Glutamatergic neuron (in vitro differentiated cells): Measurements from ENCODE around the gene POLR1B. TPM values are rescaled to one million over a fixed set of nuclear protein-coding genes. Genes with fewer than 3 reads are reported as not detected.
"Not testable (repeated sequence)": the region's sequence is repeated elsewhere in the genome, so short reads cannot be mapped to it uniquely, and the experiment has no call there.

Experiments
- DNase-seq: peaks from one replicate; pipeline ENCODE4 v3.0.0; 2022
- H3K27ac Mint-ChIP-seq: one replicate; pipeline ENCODE4 v1.8.0; 2020; ENCODE audit warnings: mild to moderate bottlenecking, mixed read lengths, inconsistent platforms; ENCODE audit not compliant: unreplicated experiment
- H3K27me3 Mint-ChIP-seq: one replicate; pipeline ENCODE4 v1.8.0; 2020; ENCODE audit warnings: mild to moderate bottlenecking, moderate library complexity, mixed read lengths, inconsistent platforms; ENCODE audit not compliant: unreplicated experiment
- H3K36me3 Mint-ChIP-seq: one replicate; pipeline ENCODE4 v1.8.0; 2020; ENCODE audit warnings: mild to moderate bottlenecking, mixed read lengths, inconsistent platforms; ENCODE audit not compliant: unreplicated experiment
- H3K4me1 Mint-ChIP-seq: one replicate; pipeline ENCODE4 v1.8.0; 2020; ENCODE audit warnings: mild to moderate bottlenecking, low read depth, mixed read lengths, inconsistent platforms; ENCODE audit not compliant: unreplicated experiment
- H3K4me3 Mint-ChIP-seq: one replicate; pipeline ENCODE4 v1.8.0; 2020; ENCODE audit warnings: mild to moderate bottlenecking, mixed read lengths, inconsistent platforms; ENCODE audit not compliant: unreplicated experiment
- H3K9me3 Mint-ChIP-seq: one replicate; pipeline ENCODE4 v1.8.0; 2020; ENCODE audit warnings: mild to moderate bottlenecking, moderate library complexity, mixed read lengths, inconsistent platforms; ENCODE audit not compliant: unreplicated experiment
- CTCF ChIP-seq: fragments of 200-600 bp; sonication (generic); IDR thresholded peaks from one replicate; pipeline ENCODE4 v1.5.0; 2021; ENCODE audit not compliant: partially characterized antibody, unreplicated experiment
- total RNA-seq: library from RNA; stranded (reverse); fragmentation: NEBNext Ultra II Directional; extraction: Animal tissue kit (Norgen Biotek cat#: 25700); gene quantifications from one replicate; pipeline ENCODE4 v1.2.1, GENCODE V29; 2021; ENCODE audit not compliant: unreplicated experiment

POLR1B gene
- total RNA-seq, 1 donor from 2014 or later = 13.9 TPM

- TF ChIP-seq CTCF = no peak
- DNase-seq = no peak
- peaks cover 6% of the 10 kb centered on the region for H3K9me3 Mint-ChIP-seq
- peaks cover 3% of the 10 kb centered on the region for H3K27me3 Mint-ChIP-seq
- H3K4me1 Mint-ChIP-seq = no peaks in the 10 kb centered on the region
- H3K4me3 Mint-ChIP-seq = no peak overlapping the region
- no peaks in the 10 kb centered on the region for H3K36me3 Mint-ChIP-seq
- no peak overlapping the region for H3K27ac Mint-ChIP-seq
Observed at GRCh38 chr2:112542984-112543661, 858 bp downstream of the POLR1B start.

- no peak for DNase-seq
- TF ChIP-seq CTCF = no peak
- Mint-ChIP-seq H3K27me3 (no peaks in the 10 kb centered on the region), H3K4me3 (no peak overlapping the region), H3K27ac (no peak overlapping the region), H3K4me1 (no peaks in the 10 kb centered on the region), H3K9me3 (no peaks in the 10 kb centered on the region), H3K36me3 (no peaks in the 10 kb centered on the region)
Observed at GRCh38 chr2:112547333-112547732, 5.1 kb downstream of the POLR1B start.

GRCh38 chr2:112548980-112549379 is 6.7 kb downstream of the POLR1B start:
- no peaks in the 10 kb centered on the region for H3K9me3 Mint-ChIP-seq
- TF ChIP-seq CTCF = no peak
- H3K27me3 Mint-ChIP-seq = no peaks in the 10 kb centered on the region
- no peaks in the 10 kb centered on the region for H3K4me1 Mint-ChIP-seq
- no peak for DNase-seq
- no peaks in the 10 kb centered on the region for H3K36me3 Mint-ChIP-seq
- no peak overlapping the region for H3K4me3 Mint-ChIP-seq
- no peak overlapping the region for H3K27ac Mint-ChIP-seq

- Mint-ChIP-seq H3K27ac (no peak overlapping the region), H3K27me3 (no peaks in the 10 kb centered on the region), H3K9me3 (no peaks in the 10 kb centered on the region), H3K36me3 (no peaks in the 10 kb centered on the region), H3K4me1 (no peaks in the 10 kb centered on the region), H3K4me3 (no peak overlapping the region)
- TF ChIP-seq CTCF = no peak
- no peak for DNase-seq
Observed at GRCh38 chr2:112566104-112566503, 23.8 kb downstream of the POLR1B start.

- not testable (repeated sequence) for H3K4me3 Mint-ChIP-seq, DNase-seq, H3K27me3 Mint-ChIP-seq, H3K27ac Mint-ChIP-seq, H3K4me1 Mint-ChIP-seq, H3K9me3 Mint-ChIP-seq, H3K36me3 Mint-ChIP-seq
Observed at GRCh38 chr2:112566508-112566907, 24.2 kb downstream of the POLR1B start.
